Caco-2 (cell line): ENCODE measurements around the gene HTRA3. TPM values are rescaled to one million over a fixed set of nuclear protein-coding genes. Genes with fewer than 3 reads are reported as not detected.

ENCODE experiments used
- BruUV-seq: library from RNA; stranded (reverse); fragments of 400-500 nt; replicated peaks from 2 replicates; lab custom pipeline; 2021; lab: Mats Ljungman, UMichigan
- CTCF ChIA-PET: fragments of 300-600 bp; sonication (Branson Sonifier 250); formaldehyde crosslinking; loops from one replicate; lab custom pipeline; 2022; ENCODE audit warnings: antibody characterized with exemption; lab: Charles Lee
- POLR2A ChIA-PET: fragments of 300-600 bp; sonication (Branson Sonifier 250); formaldehyde crosslinking; loops from one replicate; lab custom pipeline; 2022; ENCODE audit warnings: antibody characterized with exemption; lab: Charles Lee
- DNase-seq, 2 experiments: peaks; one replicate each; pipeline versions ENCODE4 v3.0.0 to v3.0.0-alpha.2; 2020 to 2022
- H3K27me3 ChIP-seq: replicated peaks from 2 replicates; pipeline ENCODE4 v1.6.0; 2011; ENCODE audit warnings: low read length; ENCODE audit not compliant: control insufficient read depth, insufficient read depth
- H3K36me3 ChIP-seq: 2 replicates; pipeline ENCODE4 v1.5.1; 2011; ENCODE audit warnings: low read length; ENCODE audit not compliant: control insufficient read depth, insufficient read depth
- H3K4me1 ChIP-seq: fragments of 250-450 bp; sonication (Bioruptor Pico); 2 replicates; pipeline ENCODE4 v1.5.1; 2020; ENCODE audit warnings: mild to moderate bottlenecking
- H3K4me3 ChIP-seq: 2 replicates; pipeline ENCODE4 v1.5.1; 2011; ENCODE audit warnings: low read depth, mild to moderate bottlenecking, control low read depth, low read length
- H3K9me3 ChIP-seq: fragments of 250-450 bp; sonication (Bioruptor Pico); 2 replicates; pipeline ENCODE4 v1.5.1; 2020; ENCODE audit warnings: mild to moderate bottlenecking, moderate library complexity
- H3K27ac Mint-ChIP-seq: one replicate; pipeline ENCODE4 v1.8.0; 2022; ENCODE audit warnings: mixed read lengths; ENCODE audit not compliant: unreplicated experiment
- H3K27me3 Mint-ChIP-seq: one replicate; pipeline ENCODE4 v1.8.0; 2022; ENCODE audit warnings: mixed read lengths; ENCODE audit not compliant: insufficient read depth, unreplicated experiment
- H3K36me3 Mint-ChIP-seq: one replicate; pipeline ENCODE4 v1.8.0; 2022; ENCODE audit warnings: mild to moderate bottlenecking, mixed read lengths; ENCODE audit not compliant: insufficient read depth, unreplicated experiment
- H3K4me1 Mint-ChIP-seq: one replicate; pipeline ENCODE4 v1.8.0; 2022; ENCODE audit warnings: low read depth, mixed read lengths; ENCODE audit not compliant: unreplicated experiment
- H3K4me3 Mint-ChIP-seq: one replicate; pipeline ENCODE4 v1.8.0; 2022; ENCODE audit warnings: mild to moderate bottlenecking, moderate library complexity, mixed read lengths; ENCODE audit not compliant: unreplicated experiment
- H3K9me3 Mint-ChIP-seq: one replicate; pipeline ENCODE4 v1.8.0; 2022; ENCODE audit warnings: mixed read lengths; ENCODE audit not compliant: unreplicated experiment
- intact Hi-C: fragments of 100-400 bp; cut with micrococcal nuclease; formaldehyde crosslinking; loops from one replicate; pipeline ENCODE4 v1.10.0; 2022; ENCODE audit not compliant: unreplicated experiment
- total RNA-seq: library from RNA; stranded (reverse); gene quantifications from 2 replicates; pipeline ENCODE4 v1.2.3, GENCODE V29; 2022
- TF ChIP-seq, protein P1 (sequence below), 2 experiments: fragments of 200-600 bp in 1 of 2; IDR thresholded peaks; 1 replicate in 1 of 2; 2 replicates in 1 of 2; pipeline versions ENCODE4 v1.5.1 to v1.8.0; 2011 to 2022; ENCODE audit warnings: antibody characterized with exemption in 1 of 2, control low read depth in 1 of 2, inconsistent platforms in 1 of 2, low read depth in 1 of 2, low read length in 1 of 2, mild to moderate bottlenecking in 1 of 2, moderate library complexity in 1 of 2; ENCODE audit not compliant: insufficient read depth in 1 of 2, severe bottlenecking in 1 of 2, unreplicated experiment in 1 of 2

Gene HTRA3
- total RNA-seq, 1 experiment from 2014 or later = 0.66 TPM

- H3K27me3 Mint-ChIP-seq = no peaks in the 10 kb centered on the region
- no peak overlapping the region for H3K27ac Mint-ChIP-seq
- H3K36me3 ChIP-seq = no peaks in the 10 kb centered on the region
- peaks cover 7% of the 10 kb centered on the region for H3K4me1 Mint-ChIP-seq
- H3K4me3 ChIP-seq = no peak overlapping the region
- no peaks in the 10 kb centered on the region for H3K9me3 Mint-ChIP-seq
- H3K27me3 ChIP-seq = no peaks in the 10 kb centered on the region
- H3K9me3 ChIP-seq = no peaks in the 10 kb centered on the region
- H3K4me3 Mint-ChIP-seq = no peak overlapping the region
- BruUV-seq = no TSS peak
- CTCF ChIA-PET = no interaction called here
- no peaks in the 10 kb centered on the region for H3K36me3 Mint-ChIP-seq
- no peaks in the 10 kb centered on the region for H3K4me1 ChIP-seq
- no peak for DNase-seq
- POLR2A ChIA-PET = no interaction called here
- TF ChIP-seq, protein P1, sequence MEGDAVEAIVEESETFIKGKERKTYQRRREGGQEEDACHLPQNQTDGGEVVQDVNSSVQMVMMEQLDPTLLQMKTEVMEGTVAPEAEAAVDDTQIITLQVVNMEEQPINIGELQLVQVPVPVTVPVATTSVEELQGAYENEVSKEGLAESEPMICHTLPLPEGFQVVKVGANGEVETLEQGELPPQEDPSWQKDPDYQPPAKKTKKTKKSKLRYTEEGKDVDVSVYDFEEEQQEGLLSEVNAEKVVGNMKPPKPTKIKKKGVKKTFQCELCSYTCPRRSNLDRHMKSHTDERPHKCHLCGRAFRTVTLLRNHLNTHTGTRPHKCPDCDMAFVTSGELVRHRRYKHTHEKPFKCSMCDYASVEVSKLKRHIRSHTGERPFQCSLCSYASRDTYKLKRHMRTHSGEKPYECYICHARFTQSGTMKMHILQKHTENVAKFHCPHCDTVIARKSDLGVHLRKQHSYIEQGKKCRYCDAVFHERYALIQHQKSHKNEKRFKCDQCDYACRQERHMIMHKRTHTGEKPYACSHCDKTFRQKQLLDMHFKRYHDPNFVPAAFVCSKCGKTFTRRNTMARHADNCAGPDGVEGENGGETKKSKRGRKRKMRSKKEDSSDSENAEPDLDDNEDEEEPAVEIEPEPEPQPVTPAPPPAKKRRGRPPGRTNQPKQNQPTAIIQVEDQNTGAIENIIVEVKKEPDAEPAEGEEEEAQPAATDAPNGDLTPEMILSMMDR (IDR thresholded peaks at IDR 0.05; ENCODE audit: insufficient read depth in 1 of 2, low read depth in 1 of 2, low read length in 1 of 2, severe bottlenecking in 1 of 2, unreplicated experiment in 1 of 2) = no peak
- intact Hi-C loops = no loop called here
These were observed 72.1 kb downstream of the HTRA3 start for GRCh38 chr4:8341691-8342090.

GRCh38 chr4:8342651-8343261 lies 73.2 kb downstream of the HTRA3 start:
- H3K4me1 ChIP-seq = no peaks in the 10 kb centered on the region
- no peaks in the 10 kb centered on the region for H3K27me3 ChIP-seq
- no TSS peak for BruUV-seq
- no peak for DNase-seq
- Mint-ChIP-seq H3K4me1 (peaks cover 7% of the 10 kb centered on the region), H3K36me3 (no peaks in the 10 kb centered on the region), H3K9me3 (no peaks in the 10 kb centered on the region), H3K4me3 (no peak overlapping the region), H3K27ac (no peak overlapping the region), H3K27me3 (no peaks in the 10 kb centered on the region)
- no peaks in the 10 kb centered on the region for H3K9me3 ChIP-seq
- no peak overlapping the region for H3K4me3 ChIP-seq
- intact Hi-C loops = no loop called here
- H3K36me3 ChIP-seq = no peaks in the 10 kb centered on the region
- ChIA-PET POLR2A (no interaction called here), CTCF (no interaction called here)
- TF ChIP-seq, protein P1 (IDR thresholded peaks at IDR 0.05; ENCODE audit: insufficient read depth in 1 of 2, low read depth in 1 of 2, low read length in 1 of 2, severe bottlenecking in 1 of 2, unreplicated experiment in 1 of 2) = no peak

GRCh38 chr4:8343262-8343966 lies 73.9 kb downstream of the HTRA3 start:
- Histone ChIP-seq H3K9me3 (no peaks in the 10 kb centered on the region), H3K27me3 (no peaks in the 10 kb centered on the region), H3K4me3 (no peak overlapping the region), H3K4me1 (no peaks in the 10 kb centered on the region), H3K36me3 (no peaks in the 10 kb centered on the region)
- H3K36me3 Mint-ChIP-seq = no peaks in the 10 kb centered on the region
- POLR2A ChIA-PET = no interaction called here
- no peak for DNase-seq
- BruUV-seq = no TSS peak
- H3K4me1 Mint-ChIP-seq = peaks cover 7% of the 10 kb centered on the region
- CTCF ChIA-PET = interaction anchor here (0.6 kb wide), 1 partner anchor 541 kb away, joined by 3 read pairs; no protein-coding TSS in a partner anchor
- no peaks in the 10 kb centered on the region for H3K27me3 Mint-ChIP-seq
- TF ChIP-seq, protein P1 (IDR thresholded peaks at IDR 0.05; ENCODE audit: insufficient read depth in 1 of 2, low read depth in 1 of 2, low read length in 1 of 2, severe bottlenecking in 1 of 2, unreplicated experiment in 1 of 2) = no peak
- no peaks in the 10 kb centered on the region for H3K9me3 Mint-ChIP-seq
- intact Hi-C loops = no loop called here
- no peak overlapping the region for H3K4me3 Mint-ChIP-seq
- H3K27ac Mint-ChIP-seq = no peak overlapping the region
